Measurements from ENCODE around the gene RACK1.

The RACK1 gene

DNA sequence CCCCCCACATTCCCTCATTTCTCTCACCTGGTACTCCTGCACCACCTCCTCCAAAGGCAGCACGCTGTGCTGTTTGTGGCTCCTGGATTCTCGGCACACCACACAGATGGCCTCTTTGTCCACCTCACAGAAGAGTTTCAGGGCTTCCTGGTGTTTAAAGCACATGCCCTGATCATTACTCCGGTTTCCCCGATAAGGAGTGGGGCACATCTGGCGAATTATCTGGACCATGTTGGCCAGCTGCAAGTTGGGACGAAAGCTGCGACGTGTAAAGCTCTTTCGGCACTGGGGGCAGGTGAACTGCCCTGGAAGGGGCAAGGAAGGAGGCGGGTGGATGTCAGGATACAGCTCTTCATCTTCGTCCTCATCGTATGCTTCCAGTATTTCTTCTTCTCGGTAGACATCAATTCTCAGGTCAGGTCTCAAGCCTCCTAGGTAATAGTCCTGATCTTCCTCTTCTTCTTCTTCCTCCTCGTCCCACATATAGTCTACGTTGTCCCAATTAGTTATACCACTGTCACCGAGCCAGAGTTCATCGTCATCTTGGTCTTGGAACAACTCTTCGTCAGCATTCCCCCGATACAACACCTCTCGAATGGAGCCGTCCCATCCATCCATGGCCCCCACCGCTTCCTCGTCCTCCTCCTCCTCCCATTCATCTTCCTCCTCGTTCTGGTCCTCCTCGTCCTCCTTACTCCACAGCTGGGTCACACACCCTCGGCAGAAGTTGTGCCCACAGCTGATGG, 16.4 kb upstream of the RACK1 start:
- DNase-seq (ENCODE audit: low spot score): no peak

DNA sequence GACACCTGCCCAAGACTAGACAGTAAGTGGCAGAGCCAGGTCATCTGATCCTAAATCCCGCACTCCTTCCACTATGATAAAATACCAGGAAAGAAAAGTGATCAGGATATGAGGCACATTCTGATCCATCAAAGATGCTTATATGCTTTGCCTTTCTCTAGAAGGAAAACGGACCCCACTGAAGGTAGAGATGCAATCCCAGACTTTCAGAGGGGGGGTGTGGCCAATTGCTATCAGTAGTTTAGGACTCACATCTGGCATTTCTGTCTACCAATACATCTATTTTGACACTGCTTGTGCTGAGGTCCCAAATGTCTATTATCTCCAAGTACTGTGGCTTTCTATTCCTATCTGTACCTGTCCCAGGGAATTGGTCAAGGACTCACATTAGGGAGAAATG, 15.6 kb upstream of the RACK1 start:
- DNase-seq (ENCODE audit: low spot score): no peak

DNA sequence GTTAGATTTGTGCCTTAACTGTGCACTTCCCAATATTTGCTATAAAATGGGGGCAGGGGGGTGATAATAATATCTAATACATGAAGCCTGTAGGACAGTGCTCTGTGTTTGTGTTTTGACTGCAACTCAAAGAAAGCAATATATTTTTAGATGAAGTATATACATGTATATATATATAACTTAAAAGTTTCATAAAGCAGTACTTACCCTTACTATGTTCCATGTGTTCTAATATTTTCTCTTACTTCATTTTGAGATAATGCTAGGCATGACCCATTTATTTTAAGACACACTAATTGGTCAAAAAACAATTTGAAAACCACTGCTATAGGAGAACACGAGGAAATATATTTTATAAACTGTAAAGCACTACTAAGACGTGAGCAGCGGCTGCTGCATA, 14.9 kb upstream of the RACK1 start:
- no peak for DNase-seq (ENCODE audit: low spot score)

DNA sequence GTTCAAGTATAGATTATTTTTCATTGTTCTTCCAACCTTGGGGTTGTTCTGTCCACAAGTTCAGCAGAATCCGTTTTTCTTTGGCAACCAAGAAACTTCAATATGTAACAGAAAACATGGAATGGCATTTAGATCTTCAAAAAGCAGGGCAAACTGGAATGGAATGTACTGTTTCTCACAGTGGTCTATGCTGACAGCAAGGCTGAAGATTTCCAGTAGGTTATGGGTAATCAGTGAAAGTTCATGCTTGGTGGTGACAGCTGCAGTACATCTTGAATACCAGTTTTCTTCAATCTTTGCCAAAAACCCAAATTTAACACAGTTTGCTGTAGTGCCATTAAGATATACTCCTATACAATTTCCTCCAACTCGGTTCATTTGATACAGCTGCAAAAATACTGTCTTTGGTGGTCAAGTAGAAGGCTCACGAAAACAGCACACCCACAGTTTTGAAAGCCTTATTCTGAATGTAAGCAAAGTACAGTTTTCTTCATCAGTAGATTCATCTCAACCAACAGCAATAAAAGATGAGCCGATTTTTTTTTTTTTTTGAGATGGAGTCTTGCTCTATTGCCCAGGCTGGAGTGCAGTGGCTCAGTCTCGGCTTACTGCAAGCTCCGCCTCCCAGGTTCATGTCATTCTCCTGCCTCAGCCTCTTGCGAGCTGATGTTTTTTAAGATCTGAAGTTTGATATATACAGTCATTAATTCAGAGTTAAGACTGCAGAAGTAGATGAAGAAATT, 12.3 kb upstream of the RACK1 start:
- DNase-seq (ENCODE audit: low spot score): no peak

DNA sequence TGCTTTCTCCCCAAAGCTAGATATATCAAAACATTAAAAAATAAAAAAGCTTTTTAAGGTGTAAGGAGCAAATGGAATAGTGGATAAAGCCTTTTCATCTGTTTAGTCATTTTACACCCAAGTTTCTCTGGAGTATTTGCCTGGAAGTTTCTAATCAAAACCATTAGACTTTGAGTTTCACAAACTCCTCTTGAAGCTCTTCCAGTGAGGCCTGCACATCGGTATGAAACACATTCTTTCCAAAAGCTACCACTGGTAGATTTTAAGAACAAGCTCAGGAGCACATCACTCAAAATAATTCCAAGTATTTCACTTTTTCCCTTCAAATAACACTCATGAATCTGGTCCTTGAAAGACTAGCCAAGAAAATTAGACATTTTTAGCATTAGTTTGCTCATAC, 11.6 kb upstream of the RACK1 start:
- no peak for DNase-seq (ENCODE audit: low spot score)

DNA sequence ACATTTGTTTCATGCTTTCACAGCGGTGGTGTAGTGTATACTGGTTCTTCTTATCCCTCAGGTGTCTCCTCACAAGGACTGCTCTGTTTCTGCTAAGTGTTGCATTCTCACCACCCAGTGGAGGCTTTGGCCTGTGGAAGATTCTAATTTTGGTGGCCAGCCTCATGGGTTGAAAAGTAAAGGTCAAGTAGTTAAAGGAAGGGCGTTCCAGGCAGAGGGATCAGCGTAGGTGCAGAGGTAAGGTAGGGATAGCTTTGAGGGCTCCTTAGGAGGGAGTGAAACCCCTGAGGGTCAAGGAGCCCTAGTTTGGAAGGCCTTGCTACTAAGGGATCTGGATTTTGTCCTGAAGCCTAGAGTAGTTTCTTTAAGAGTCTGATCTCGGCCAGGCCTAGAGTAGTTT, 4.6 kb upstream of the RACK1 start:
- DNase-seq (ENCODE audit: low spot score): no peak

DNA sequence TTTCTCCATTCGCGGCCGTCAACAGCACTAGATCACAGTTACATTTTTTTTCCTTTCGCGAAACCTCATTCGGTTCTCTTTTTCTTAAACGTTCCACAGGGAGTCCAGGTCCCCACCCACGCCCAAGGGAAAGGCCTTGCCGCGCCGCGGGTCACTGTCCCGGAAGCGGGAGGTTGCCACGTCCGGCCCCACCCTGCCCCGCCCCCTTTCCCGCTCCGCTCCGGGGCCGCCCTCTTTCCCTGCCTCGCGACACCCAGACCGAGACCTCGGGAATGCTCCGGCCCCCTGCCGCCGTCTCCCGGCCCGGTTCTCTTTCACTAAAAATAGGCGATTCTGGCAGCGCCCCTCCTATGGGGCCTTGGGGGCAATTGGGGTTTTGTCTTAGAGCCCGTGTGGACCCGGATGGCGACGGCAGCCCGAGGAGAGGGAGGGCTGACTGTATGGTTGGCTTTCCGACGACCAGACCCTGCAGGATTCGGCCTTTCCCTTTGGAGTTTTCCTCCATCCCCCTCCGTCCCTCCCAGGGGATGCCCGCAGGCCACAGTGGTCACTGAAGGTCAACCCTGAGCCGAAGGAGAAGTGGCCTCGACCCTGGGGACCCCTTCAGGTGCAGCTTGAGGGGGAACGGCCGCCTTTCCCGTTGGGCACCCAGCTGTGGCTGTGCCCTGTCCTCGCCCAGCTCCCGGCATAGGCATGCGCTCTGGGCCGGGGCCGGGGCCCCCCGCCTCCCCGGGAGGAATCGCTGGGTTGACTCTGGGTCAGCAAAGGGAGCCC, 2.8 kb upstream of the RACK1 start:
- peak; percentile 67 for DNase-seq (ENCODE audit: low spot score)

DNA sequence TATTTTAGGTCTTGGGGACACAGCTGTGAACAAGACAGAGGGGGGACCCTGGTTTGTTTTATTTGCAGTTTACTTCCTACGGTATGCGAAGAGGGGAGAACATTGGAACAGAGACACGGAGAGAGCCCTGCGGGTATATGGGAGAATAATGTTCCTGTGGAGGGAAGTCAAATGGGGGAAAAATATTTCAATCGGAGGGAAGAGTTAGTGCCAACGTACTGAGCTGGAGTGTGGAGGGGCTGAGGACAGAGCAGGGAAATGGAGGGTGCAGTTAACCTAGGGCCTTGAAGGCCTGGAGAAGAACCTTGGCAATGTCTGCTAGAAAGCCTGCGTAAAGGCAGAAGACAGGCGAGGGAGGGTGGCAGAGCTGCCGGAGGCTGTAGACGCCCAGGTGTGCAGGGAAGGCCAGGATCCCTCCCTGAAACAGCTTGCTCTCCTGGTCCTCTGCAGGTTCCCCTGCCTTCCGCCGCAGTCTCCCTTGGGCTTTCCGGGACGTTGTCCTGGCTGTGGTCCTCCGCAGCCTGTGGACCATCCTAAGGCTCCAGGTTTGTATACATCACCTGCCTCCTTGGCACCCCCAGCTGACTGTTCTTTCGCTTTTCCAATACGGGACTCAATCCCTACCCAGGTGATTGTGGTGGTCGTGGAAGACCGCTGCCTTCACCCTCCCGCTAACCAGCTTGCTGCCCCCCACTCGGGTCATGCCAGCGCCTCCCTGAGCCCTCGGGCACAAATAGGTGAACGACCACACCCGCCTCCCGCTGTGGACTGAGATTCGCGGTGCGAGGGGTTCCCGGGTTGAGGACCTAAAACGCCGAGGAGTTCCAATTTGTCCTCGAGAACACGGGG, 1.9 kb upstream of the RACK1 start:
- no peak for DNase-seq (ENCODE audit: low spot score)

DNA sequence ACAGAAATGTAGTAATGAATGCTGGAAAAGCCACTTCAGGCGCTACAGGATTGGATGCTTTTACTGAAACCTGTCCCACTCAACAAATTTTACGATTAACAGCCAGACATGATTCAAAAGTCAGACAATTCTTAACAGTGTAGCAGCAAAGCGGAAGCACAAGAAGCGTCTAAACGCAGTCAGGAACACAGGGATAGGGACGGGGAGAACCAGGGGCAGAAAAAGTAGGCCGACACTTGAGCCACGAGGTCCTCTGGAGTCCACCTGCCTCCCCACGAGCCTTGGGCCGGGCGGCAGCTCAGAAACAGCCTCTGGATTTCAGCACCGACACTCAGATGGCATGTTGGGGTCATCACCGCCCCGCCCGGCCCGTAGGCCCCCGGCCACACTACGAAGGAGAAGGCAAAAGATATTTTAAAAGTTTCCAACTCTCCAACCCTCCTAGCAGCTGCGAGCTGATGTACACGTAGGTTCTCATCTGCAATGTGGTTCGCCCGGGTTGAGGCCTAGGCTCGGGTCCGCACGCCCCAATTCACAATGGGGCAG, 615 bp downstream of the RACK1 start:
- DNase-seq (ENCODE audit: low spot score): no peak

DNA sequence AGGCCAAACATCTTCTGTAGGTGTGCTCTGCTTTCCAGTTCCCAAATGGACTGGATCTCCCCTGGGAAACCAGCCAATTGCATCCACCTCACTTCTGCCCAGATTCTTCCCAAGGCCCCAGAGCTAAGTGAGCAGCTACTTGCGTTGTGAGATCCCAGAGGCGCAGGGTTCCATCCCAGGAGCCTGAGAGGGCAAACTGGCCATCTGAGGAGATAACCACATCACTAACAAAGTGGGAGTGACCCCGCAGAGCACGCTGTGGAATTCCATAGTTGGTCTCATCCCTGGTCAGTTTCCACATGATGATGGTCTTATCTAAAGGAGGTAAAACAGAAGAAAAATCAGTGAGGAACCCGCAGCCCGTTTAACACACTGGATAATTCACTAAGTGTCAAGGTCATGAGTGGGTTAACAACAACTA, 1.7 kb downstream of the RACK1 start:
- DNase-seq (ENCODE audit: low spot score): no peak

DNA sequence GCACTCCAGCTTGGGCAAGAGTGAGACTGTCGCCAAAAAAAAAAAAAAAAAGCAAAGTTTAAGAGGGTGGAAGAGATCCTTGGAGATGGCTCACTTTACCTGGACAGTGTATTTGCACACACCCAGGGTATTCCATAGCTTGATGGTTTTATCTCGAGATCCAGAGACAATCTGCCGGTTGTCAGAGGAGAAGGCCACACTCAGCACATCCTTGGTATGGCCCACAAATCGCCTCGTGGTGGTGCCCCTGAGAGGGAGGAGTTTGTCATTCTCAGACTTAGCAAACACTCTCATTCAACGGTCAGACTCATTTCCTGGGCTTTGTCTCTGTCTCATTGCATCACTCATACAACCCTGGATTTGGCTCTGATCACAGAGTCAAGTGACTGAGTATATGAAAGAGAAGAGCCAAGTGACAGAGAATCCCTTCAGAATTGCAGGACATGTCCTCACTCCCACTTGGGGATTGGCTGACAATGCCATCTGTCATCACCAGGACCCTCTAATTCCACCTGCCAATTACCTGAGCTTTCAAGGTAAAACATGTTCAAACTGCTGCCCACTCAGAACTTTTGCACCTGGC, 2.2 kb downstream of the RACK1 start:
- DNase-seq (ENCODE audit: low spot score): peak; percentile 52

DNA sequence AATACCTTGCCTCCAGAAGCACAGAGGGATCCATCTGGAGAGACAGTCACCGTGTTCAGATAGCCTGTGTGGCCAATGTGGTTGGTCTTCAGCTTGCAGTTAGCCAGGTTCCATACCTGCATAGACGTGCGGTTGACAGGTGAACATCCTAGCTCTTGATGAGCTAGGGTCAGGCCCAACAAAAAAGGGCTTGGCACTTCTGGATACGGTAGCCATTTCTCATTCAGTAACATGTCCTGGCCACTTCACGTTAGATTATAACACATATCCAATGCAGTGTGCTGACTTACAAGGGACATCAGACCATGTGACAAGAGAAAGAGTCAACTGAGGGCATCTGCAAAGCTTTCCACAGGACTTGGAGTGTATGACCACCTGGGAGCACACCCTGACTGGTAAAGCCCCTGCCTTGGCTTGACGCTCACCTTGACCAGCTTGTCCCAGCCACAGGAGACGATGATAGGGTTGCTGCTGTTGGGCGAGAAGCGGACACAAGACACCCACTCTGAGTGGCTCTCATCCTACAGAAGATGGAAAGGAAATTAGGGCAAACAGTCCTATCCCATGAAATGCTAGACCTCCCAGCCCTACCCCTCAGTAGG, 4.5 kb downstream of the RACK1 start:
- DNase-seq (ENCODE audit: low spot score): no peak

DNA sequence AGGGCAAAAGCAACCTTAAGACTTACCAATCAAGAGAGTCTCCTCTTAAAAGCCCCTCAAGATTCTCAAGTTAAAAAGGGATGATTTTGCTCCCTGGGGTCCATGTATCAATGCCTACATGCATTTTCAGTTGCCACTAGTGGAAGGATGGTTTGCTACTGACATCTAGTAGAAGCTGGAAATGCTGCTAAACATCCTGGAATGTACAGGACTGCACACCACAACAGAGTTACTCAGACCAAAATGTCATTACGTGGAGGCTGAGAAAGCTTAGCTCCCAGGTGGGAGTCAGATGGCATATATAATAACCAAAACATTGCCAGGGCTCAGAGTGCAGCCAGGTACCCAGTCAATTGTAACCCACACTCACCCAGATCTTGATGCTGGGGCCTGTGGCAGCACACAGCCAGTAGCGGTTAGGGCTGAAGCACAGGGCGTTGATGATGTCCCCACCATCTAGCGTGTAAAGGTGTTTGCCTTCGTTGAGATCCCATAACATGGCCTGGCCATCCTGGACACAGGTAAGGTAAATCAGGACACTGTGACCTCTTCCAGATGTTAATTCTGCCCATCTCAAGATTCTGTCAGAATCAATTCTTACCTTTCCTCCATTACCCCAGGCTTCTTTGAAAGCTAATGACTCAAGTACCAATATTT, 5.8 kb downstream of the RACK1 start:
- DNase-seq (ENCODE audit: low spot score): no peak

DNA sequence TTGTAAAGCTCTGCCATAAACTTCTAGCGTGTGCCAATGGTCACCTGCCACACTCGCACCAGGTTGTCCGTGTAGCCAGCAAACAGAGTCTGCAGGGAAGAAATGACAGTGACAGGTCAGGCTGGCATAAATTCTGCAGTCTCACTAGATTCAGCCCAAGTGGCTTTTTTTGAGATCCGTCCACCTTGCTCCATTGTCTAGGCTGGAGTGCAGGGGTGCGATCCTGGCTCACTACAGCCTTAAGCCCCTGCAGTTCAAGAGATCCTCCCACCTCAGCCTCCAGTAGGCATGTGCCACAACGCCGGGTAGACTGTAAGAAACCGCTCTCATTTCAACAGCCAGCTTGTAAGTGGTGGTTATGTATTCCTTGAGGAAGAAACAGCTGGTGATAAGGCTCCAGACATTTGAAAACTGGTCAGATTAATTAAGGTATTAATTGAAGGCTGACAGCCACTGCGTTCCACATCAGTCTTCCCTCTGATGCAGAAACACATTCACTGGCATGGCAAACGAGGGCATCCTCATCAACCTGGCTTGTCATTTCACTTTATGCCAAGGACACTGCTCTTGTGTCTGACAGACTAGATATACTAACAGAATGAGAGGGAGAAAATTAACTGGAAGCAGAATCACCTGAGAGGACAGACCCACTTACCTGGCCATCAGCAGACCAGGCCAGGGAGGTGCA, 6.6 kb downstream of the RACK1 start:
- DNase-seq (ENCODE audit: low spot score): no peak

DNA sequence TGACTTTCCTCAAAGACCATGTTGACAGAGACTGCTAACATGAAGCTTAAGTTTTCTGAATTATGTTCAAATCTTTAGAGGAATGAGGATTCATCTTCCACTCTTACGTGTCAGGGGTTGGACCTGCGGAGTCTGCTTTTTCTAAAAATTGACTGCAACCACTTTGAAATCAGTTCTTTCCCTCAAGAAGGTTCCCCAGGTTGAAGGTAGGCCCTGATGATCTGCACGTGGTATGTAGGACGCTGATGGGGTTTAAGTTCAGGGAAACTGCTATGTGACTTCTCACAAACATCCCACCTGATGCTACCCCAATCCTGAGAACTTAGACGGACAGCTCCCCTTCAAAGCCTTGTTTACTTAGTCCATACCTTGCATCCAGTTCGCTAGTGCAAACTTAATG, 7.2 kb downstream of the RACK1 start:
- no peak for DNase-seq (ENCODE audit: low spot score)

DNA sequence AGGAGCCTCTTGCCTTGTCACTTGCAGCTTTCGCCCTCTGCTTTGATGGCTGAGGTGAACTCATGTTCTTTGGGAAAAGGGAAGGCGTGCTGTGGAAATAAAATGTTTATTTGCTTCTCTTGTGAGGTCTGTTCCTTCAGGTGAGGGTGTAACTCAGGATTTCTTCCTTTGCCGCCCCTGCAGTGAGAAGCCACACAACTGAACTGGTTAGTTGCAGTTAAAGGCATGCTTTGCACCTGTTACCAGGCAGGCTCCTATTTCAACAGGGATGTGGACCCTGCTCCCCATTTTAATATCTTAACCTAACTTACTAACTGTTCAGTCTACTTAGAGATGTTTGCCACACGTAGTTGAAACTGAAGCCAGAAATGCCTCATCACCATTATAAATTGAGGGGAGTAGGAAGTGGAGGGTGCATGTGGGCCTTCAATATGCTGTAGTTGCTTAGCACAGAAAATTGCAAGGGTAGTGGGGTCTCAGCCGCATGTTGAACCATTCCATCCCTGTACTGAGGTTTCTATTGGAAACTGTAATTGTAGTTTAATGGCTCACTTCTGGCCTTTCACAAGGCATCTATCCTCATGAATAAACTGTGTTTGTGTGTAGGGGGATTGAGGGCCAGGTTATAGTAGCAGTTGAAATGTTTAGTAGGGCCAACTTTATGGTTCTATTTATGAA, 7.9 kb downstream of the RACK1 start:
- no peak for DNase-seq (ENCODE audit: low spot score)

DNA sequence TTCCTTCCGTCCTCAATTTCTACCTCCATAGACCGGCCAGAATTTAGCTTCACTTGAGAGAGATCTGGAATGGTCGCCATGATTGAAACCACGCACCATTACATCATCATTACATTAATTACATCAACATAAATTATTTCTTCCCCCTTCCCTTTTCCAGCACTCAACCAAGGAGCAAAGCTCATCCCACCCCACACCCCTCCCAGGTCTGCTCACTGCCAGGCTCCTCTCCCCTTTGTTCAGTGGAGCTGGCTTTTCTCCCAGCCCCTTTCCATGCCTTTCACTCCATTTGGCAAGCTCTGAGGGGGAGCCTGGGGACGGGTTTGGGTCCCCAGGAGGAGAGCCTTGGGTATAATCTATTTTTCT, 8.4 kb downstream of the RACK1 start:
- no peak for DNase-seq (ENCODE audit: low spot score)

DNA sequence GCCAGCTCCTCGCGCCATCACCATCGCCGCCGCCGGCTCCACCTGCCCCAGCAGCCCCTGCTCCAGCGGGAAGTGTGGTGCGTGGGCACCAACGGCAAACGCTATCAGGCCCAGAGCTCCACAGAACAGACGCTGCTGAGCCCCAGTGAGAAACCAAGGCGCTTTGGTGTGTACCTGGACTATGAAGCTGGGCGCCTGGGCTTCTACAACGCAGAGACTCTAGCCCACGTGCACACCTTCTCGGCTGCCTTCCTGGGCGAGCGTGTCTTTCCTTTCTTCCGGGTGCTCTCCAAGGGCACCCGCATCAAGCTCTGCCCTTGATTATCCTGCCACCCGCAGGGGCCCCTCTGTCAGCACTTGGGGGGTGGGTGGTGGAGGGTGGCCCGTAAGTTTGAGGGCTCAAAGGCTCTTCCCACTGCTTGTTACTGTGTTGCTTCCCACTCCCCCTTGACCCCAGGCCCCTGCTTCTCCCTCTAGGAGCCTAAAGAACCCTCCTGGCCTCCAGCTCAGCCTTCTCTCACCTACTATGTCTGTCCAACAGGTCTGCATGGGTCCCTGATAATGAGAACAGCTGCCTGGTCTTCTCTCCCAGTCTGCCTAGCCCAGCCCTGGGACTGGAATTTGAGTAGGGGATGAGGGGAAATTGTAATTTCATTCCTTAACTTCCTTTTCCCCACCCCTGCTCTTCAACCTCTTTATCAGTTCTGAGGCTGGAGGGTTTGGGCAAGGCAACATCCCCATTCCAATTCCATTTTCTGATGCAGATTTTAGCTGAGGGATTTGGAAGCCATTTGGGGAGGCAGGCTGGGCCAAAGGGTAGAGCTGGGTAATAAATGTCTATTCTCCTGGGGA, 9.0 kb downstream of the RACK1 start:
- no peak for DNase-seq (ENCODE audit: low spot score)
